T-cell (primary cell): Measurements from ENCODE around the gene IFITM5. TPM values are rescaled to one million over a fixed set of nuclear protein-coding genes. Genes with fewer than 3 reads are reported as not detected.

Experiments used
- ATAC-seq, 4 experiments: fragments of 200-7000 bp in 3 of 4; fragments of 150-1000 bp in 1 of 4; cut with Tn5 transposase; replicated peaks in 1 of 4; 1 replicate in 3 of 4; 2 replicates in 1 of 4; pipeline ENCODE4 v1.10.0; 2021; ENCODE audit warnings: moderate library complexity in 3 of 4, mild to moderate bottlenecking in 2 of 4, moderate number of reproducible peaks in 1 of 4
- CTCF ChIA-PET, 2 donors: fragments of 300-600 bp; sonication (Branson Sonifier 250); formaldehyde crosslinking; loops; one replicate each; lab custom pipeline; 2022; ENCODE audit warnings: antibody characterized with exemption in 2 of 2; lab: Charles Lee
- POLR2A ChIA-PET, 2 donors: fragments of 300-600 bp; sonication (Branson Sonifier 250); formaldehyde crosslinking; loops; one replicate each; lab custom pipeline; 2022; ENCODE audit warnings: antibody characterized with exemption in 2 of 2; lab: Charles Lee
- DNase-seq, 35 experiments: peaks; one replicate each; pipeline versions ENCODE4 v3.0.0 to v3.0.0-alpha.2; 2013 to 2023
- H3K27ac ChIP-seq: one replicate; pipeline ENCODE4 v1.5.1; 2013; ENCODE audit warnings: low read length
- H3K27me3 ChIP-seq, 2 experiments: replicated peaks in 1 of 2; 1 replicate in 1 of 2; 2 replicates in 1 of 2; pipeline versions ENCODE4 v1.6.1 to v1.7.0; 2013; ENCODE audit warnings: low read length in 1 of 2, mixed read lengths in 1 of 2; ENCODE audit not compliant: control insufficient read depth in 2 of 2, insufficient read depth in 2 of 2; ENCODE audit errors: extremely low read depth in 1 of 2
- H3K36me3 ChIP-seq, 2 donors: 1 replicate in 1 of 2; 2 replicates in 1 of 2; pipeline versions ENCODE4 v1.6.1 to v1.7.0; 2013; ENCODE audit warnings: low read length in 1 of 2; ENCODE audit not compliant: control insufficient read depth in 2 of 2, insufficient read depth in 1 of 2; ENCODE audit errors: extremely low read depth in 1 of 2
- H3K4me1 ChIP-seq, 2 experiments: 1 replicate in 1 of 2; 2 replicates in 1 of 2; pipeline versions ENCODE4 v1.6.1 to v1.7.0; 2013; ENCODE audit warnings: low read length in 2 of 2, mixed read lengths in 1 of 2; ENCODE audit not compliant: insufficient read depth in 2 of 2, control insufficient read depth in 1 of 2; ENCODE audit errors: extremely low read depth in 1 of 2
- H3K4me3 ChIP-seq, 2 donors: 1 replicate in 1 of 2; 2 replicates in 1 of 2; pipeline versions ENCODE4 v1.5.1 to v1.7.0; 2013; ENCODE audit warnings: mild to moderate bottlenecking in 2 of 2, low read length in 1 of 2, moderate library complexity in 1 of 2; ENCODE audit not compliant: control insufficient read depth in 1 of 2; ENCODE audit errors: extremely low read depth in 1 of 2
- H3K9me3 ChIP-seq: 2 replicates; pipeline ENCODE4 v1.7.0; 2013
- H3K27ac Mint-ChIP-seq, 2 donors: one replicate each; pipeline ENCODE4 v1.8.0; 2020 to 2021; ENCODE audit warnings: mild to moderate bottlenecking in 2 of 2, mixed read lengths in 2 of 2
- H3K27me3 Mint-ChIP-seq, 2 donors: one replicate each; pipeline ENCODE4 v1.8.0; 2021 to 2022; ENCODE audit warnings: mixed read lengths in 2 of 2
- H3K36me3 Mint-ChIP-seq: one replicate; pipeline ENCODE4 v1.8.0; 2021; ENCODE audit warnings: mixed read lengths
- H3K4me1 Mint-ChIP-seq, 3 donors: one replicate each; pipeline ENCODE4 v1.8.0; 2020 to 2022; ENCODE audit warnings: mixed read lengths in 3 of 3, mild to moderate bottlenecking in 1 of 3
- H3K4me3 Mint-ChIP-seq, 3 donors: one replicate each; pipeline ENCODE4 v1.8.0; 2020 to 2022; ENCODE audit warnings: mild to moderate bottlenecking in 3 of 3, mixed read lengths in 3 of 3, moderate library complexity in 3 of 3
- H3K9me3 Mint-ChIP-seq, 3 donors: one replicate each; pipeline ENCODE4 v1.8.0; 2020 to 2022; ENCODE audit warnings: mixed read lengths in 3 of 3
- WGBS: methylation state at CpG from one replicate; pipeline ENCODE4 v1.1.5; 2013; ENCODE audit warnings: missing lambda C conversion rate; ENCODE audit not compliant: insufficient coverage; 5-methylcytosine and 5-hydroxymethylcytosine counted together
- total RNA-seq, 35 experiments: library from RNA in 6 of 35; stranded (reverse) in 6 of 35; fragments of 120-200 nt in 1 of 35; gene quantifications; one replicate each; pipeline versions ENCODE4 v1.2.1 to v1.2.4 and lab custom pipeline; 2013 to 2026

Gene IFITM5
- total RNA-seq (not detected), total RNA-seq (lab: John Stamatoyannopoulos, UW) (0 to 0.09 (median 0) reads per million in 29 experiments)
- not detected for total RNA-seq (2013)

- Histone ChIP-seq H3K36me3 (peaks cover 0 to 3% of the 10 kb centered on the region in 2 donors), H3K9me3 (no peaks in the 10 kb centered on the region), H3K4me1 (peaks cover 8 to 33% of the 10 kb centered on the region in 2 experiments), H3K27me3 (peaks cover 0 to 25% of the 10 kb centered on the region in 2 experiments), H3K4me3 (no peak within 1 kb of the TSS), H3K27ac (no peak within 1 kb of the TSS)
- H3K4me3 Mint-ChIP-seq, result peak within 1 kb of the TSS in 1 of 3 donors; percentile 10
- DNase-seq (peak in 3 of 35 experiments; percentile 0 to 15 (median 3)), ATAC-seq (no peak)
- ChIA-PET POLR2A (interaction anchor here in 1 of 2 donors (0.6 kb wide), 1 partner anchor 56 kb away, joined by 3 read pairs; no protein-coding TSS in a partner anchor), CTCF (interaction anchor here (0.6 to 1.2 kb wide), 2 partner anchors 39 to 48 kb away, joined by 3 to 4 read pairs; no protein-coding TSS in a partner anchor)
- H3K27ac Mint-ChIP-seq, result no peak within 1 kb of the TSS
- peaks cover 16 to 46% (median 42%) of the 10 kb centered on the region in 3 donors for H3K4me1 Mint-ChIP-seq
- no peaks in the 10 kb centered on the region for H3K9me3 Mint-ChIP-seq
- no peaks in the 10 kb centered on the region for H3K36me3 Mint-ChIP-seq
- WGBS, result 73% methylated on average over 24 of the region's 40 CpGs
- peaks cover 4 to 7% of the 10 kb centered on the region in 2 donors for H3K27me3 Mint-ChIP-seq
Observed at GRCh38 chr11:299081-299891, at the start of gene IFITM5. Gene IFITM5, minus strand, starts transcription at chr11:299526. Its CDS starts 36 bp downstream, at chr11:299490.

- H3K4me3 Mint-ChIP-seq, result no peak overlapping the region
- H3K4me1 Mint-ChIP-seq, result peaks cover 19 to 24% (median 20%) of the 10 kb centered on the region in 3 donors
- H3K27ac Mint-ChIP-seq, result no peak overlapping the region
- no peak for ATAC-seq
- WGBS, result 88% methylated on average over 1 of the region's 3 CpGs
- Histone ChIP-seq H3K27me3 (no peaks in the 10 kb centered on the region), H3K9me3 (no peaks in the 10 kb centered on the region), H3K4me3 (no peak overlapping the region), H3K36me3 (no peaks in the 10 kb centered on the region), H3K4me1 (peaks cover 8 to 14% of the 10 kb centered on the region in 2 experiments), H3K27ac (no peak overlapping the region)
- no peaks in the 10 kb centered on the region for H3K36me3 Mint-ChIP-seq
- CTCF ChIA-PET, result interaction anchor here in 1 of 2 donors (0.6 kb wide), 1 partner anchor 63 kb away, joined by 3 read pairs; no protein-coding TSS in a partner anchor
- no peaks in the 10 kb centered on the region for H3K27me3 Mint-ChIP-seq
- no peak for DNase-seq
- no peaks in the 10 kb centered on the region for H3K9me3 Mint-ChIP-seq
- POLR2A ChIA-PET, result no interaction called here
Observed at GRCh38 chr11:346529-346928, 47.2 kb upstream of the IFITM5 start.

GRCh38 chr11:344836-345578, 45.7 kb upstream of the IFITM5 start:
- Mint-ChIP-seq H3K27me3 (peaks cover 0 to 1% of the 10 kb centered on the region in 2 donors), H3K9me3 (no peaks in the 10 kb centered on the region), H3K36me3 (no peaks in the 10 kb centered on the region), H3K4me1 (peaks cover 9 to 22% (median 17%) of the 10 kb centered on the region in 3 donors), H3K4me3 (no peak overlapping the region), H3K27ac (no peak overlapping the region)
- ChIA-PET POLR2A (no interaction called here), CTCF (interaction anchor here in 1 of 2 donors (0.7 kb wide), 1 partner anchor 20 kb away, joined by 3 read pairs; no protein-coding TSS in a partner anchor)
- Histone ChIP-seq H3K4me3 (no peak overlapping the region), H3K9me3 (no peaks in the 10 kb centered on the region), H3K27ac (no peak overlapping the region), H3K27me3 (no peaks in the 10 kb centered on the region), H3K36me3 (no peaks in the 10 kb centered on the region), H3K4me1 (no peaks in the 10 kb centered on the region)
- no peak for ATAC-seq
- WGBS, result 91% methylated on average over 5 of the region's 11 CpGs
- DNase-seq, result no peak

- H3K9me3 ChIP-seq, result no peaks in the 10 kb centered on the region
- 57% methylated on average over 2 of the region's 3 CpGs for WGBS
- H3K4me1 ChIP-seq, result peaks cover 5% of the 10 kb centered on the region in 2 experiments
- peaks cover 9 to 21% (median 18%) of the 10 kb centered on the region in 3 donors for H3K4me1 Mint-ChIP-seq
- no peaks in the 10 kb centered on the region for H3K36me3 Mint-ChIP-seq
- no peak overlapping the region for H3K27ac ChIP-seq
- no peak overlapping the region for H3K4me3 Mint-ChIP-seq
- no peaks in the 10 kb centered on the region for H3K9me3 Mint-ChIP-seq
- POLR2A ChIA-PET, result no interaction called here
- CTCF ChIA-PET, result no interaction called here
- H3K27me3 ChIP-seq, result no peaks in the 10 kb centered on the region
- peak overlapping the region; percentile 41 to 65 for H3K27ac Mint-ChIP-seq
- H3K27me3 Mint-ChIP-seq, result peaks cover 0 to 1% of the 10 kb centered on the region in 2 donors
- no peaks in the 10 kb centered on the region for H3K36me3 ChIP-seq
- ATAC-seq (no peak), DNase-seq (no peak)
- no peak overlapping the region for H3K4me3 ChIP-seq
Observed at GRCh38 chr11:342328-342727, 43.0 kb upstream of the IFITM5 start.

- Mint-ChIP-seq H3K27me3 (peaks cover 0 to 1% of the 10 kb centered on the region in 2 donors), H3K4me1 (peaks cover 20 to 33% (median 33%) of the 10 kb centered on the region in 3 donors), H3K4me3 (no peak overlapping the region), H3K36me3 (no peaks in the 10 kb centered on the region), H3K9me3 (no peaks in the 10 kb centered on the region), H3K27ac (no peak overlapping the region)
- WGBS, result 83% methylated on average over 3 of the region's 5 CpGs
- H3K9me3 ChIP-seq, result no peaks in the 10 kb centered on the region
- ChIA-PET CTCF (interaction anchor here in 1 of 2 donors (0.8 to 1.9 kb wide), 4 partner anchors 11 to 29 kb away, joined by 3 to 10 read pairs (median 4); no protein-coding TSS in a partner anchor), POLR2A (interaction anchor here in 1 of 2 donors (0.6 kb wide), 1 partner anchor 10 kb away, joined by 4 read pairs; no protein-coding TSS in a partner anchor)
- no peak for DNase-seq
- no peak for ATAC-seq
- no peaks in the 10 kb centered on the region for H3K27me3 ChIP-seq
- no peak overlapping the region for H3K27ac ChIP-seq
- H3K4me3 ChIP-seq, result no peak overlapping the region
- no peaks in the 10 kb centered on the region for H3K36me3 ChIP-seq
- peaks cover 15 to 16% of the 10 kb centered on the region in 2 experiments for H3K4me1 ChIP-seq
Observed at GRCh38 chr11:340539-341512, 41.5 kb upstream of the IFITM5 start.
